GM12891 (cell line): ENCODE data around the gene PSMD12.

Source experiments
- PAX5 ChIP-seq: IDR thresholded peaks from 2 replicates; pipeline ENCODE4 v1.6.1; 2011; ENCODE audit warnings: low read length, moderate library complexity, mild to moderate bottlenecking; ENCODE audit not compliant: insufficient read depth, severe bottlenecking
- POLR2A ChIP-seq: IDR thresholded peaks from 2 replicates; pipeline ENCODE4 v1.6.1; 2011; ENCODE audit warnings: low read depth, low read length, control low read depth
- POLR2AphosphoS5 ChIP-seq: IDR thresholded peaks from 2 replicates; pipeline ENCODE4 v1.6.1; 2011; ENCODE audit warnings: low read depth, low read length, control low read depth
- POU2F2 ChIP-seq: IDR thresholded peaks from 2 replicates; pipeline ENCODE4 v1.6.1; 2011; ENCODE audit warnings: low read depth, mild to moderate bottlenecking, control low read depth, low read length, moderate library complexity
- SPI1 ChIP-seq: IDR thresholded peaks from 2 replicates; pipeline ENCODE4 v1.6.1; 2011; ENCODE audit warnings: low read depth, low read length, control low read depth
- TAF1 ChIP-seq: IDR thresholded peaks from 2 replicates; pipeline ENCODE4 v1.6.1; 2011; ENCODE audit warnings: low read depth, low read length, control low read depth

GRCh38 chr17:67347826-67348225, 18.6 kb downstream of the PSMD12 start:
- TF ChIP-seq POLR2A (no peak), TAF1 (no peak), POLR2AphosphoS5 (no peak), SPI1 (no peak), PAX5 (no peak), POU2F2 (no peak)
